H1 (cell line): Measurements from ENCODE around the gene VASN. TPM values are rescaled to one million over a fixed set of nuclear protein-coding genes. Genes with fewer than 3 reads are reported as not detected.

ENCODE experiments used
- CTCF ChIA-PET: fragments of 300-600 bp; sonication (Branson Sonifier 250); formaldehyde crosslinking; loops from one replicate; lab custom pipeline; 2021; ENCODE audit not compliant: partially characterized antibody; lab: Charles Lee
- POLR2A ChIA-PET: fragments of 300-600 bp; sonication (Branson Sonifier 250); formaldehyde crosslinking; loops from one replicate; lab custom pipeline; 2021; ENCODE audit warnings: inconsistent platforms; ENCODE audit not compliant: partially characterized antibody; lab: Charles Lee
- DNase-seq, 2 experiments: peaks; one replicate each; pipeline versions ENCODE4 v3.0.0 to v3.0.0-alpha.2; 2010 to 2022; ENCODE audit warnings: low spot score in 2 of 2, low read depth in 1 of 2, mixed read lengths in 1 of 2
- FAIRE-seq: peaks from 2 replicates; lab custom pipeline; 2011; peaks lifted over from hg19 to GRCh38; lab: Jason Lieb, UNC
- H2AFZ ChIP-seq: 2 replicates; pipeline ENCODE4 v1.8.1; 2012; ENCODE audit warnings: low read length, inconsistent platforms
- H2AK5ac ChIP-seq: 2 replicates; pipeline ENCODE4 v1.6.1; 2013; ENCODE audit warnings: low read depth, low read length
- H2BK120ac ChIP-seq: replicated peaks from 2 replicates; pipeline ENCODE3; 2013; ENCODE audit warnings: low read depth, low read length, inconsistent platforms
- H2BK12ac ChIP-seq: 2 replicates; pipeline ENCODE4 v1.6.1; 2013; ENCODE audit warnings: low read depth, low read length
- H2BK15ac ChIP-seq: 2 replicates; pipeline ENCODE4 v1.6.1; 2013; ENCODE audit warnings: low read length
- H2BK20ac ChIP-seq: 2 replicates; pipeline ENCODE4 v1.6.1; 2013; ENCODE audit warnings: low read length
- H2BK5ac ChIP-seq: 2 replicates; pipeline ENCODE4 v1.6.1; 2013; ENCODE audit warnings: low read depth, low read length
- H3K14ac ChIP-seq: 2 replicates; pipeline ENCODE4 v1.6.1; 2013; ENCODE audit warnings: inconsistent platforms; ENCODE audit not compliant: insufficient read length
- H3K18ac ChIP-seq: 2 replicates; pipeline ENCODE4 v1.6.1; 2013; ENCODE audit warnings: low read length; ENCODE audit errors: extremely low read depth
- H3K23ac ChIP-seq: 2 replicates; pipeline ENCODE4 v1.6.1; 2013; ENCODE audit warnings: inconsistent platforms; ENCODE audit not compliant: insufficient read length
- H3K23me2 ChIP-seq: 2 replicates; pipeline ENCODE4 v1.6.1; 2013; ENCODE audit warnings: low read depth, low read length
- H3K27ac ChIP-seq: 2 replicates; pipeline ENCODE4 v1.6.1; 2011; ENCODE audit warnings: low read depth, low read length, inconsistent platforms
- H3K27me3 ChIP-seq, 4 experiments: replicated peaks in 1 of 4; 1 replicate in 1 of 4; 2 replicates in 3 of 4; pipeline versions ENCODE4 v1.6.1 to v1.8.1; 2011 to 2013; ENCODE audit warnings: low read length in 3 of 4, mild to moderate bottlenecking in 3 of 4, inconsistent platforms in 2 of 4, mixed read lengths in 2 of 4, moderate library complexity in 1 of 4; ENCODE audit not compliant: control insufficient read depth in 3 of 4, insufficient read depth in 3 of 4; ENCODE audit errors: extremely low read depth in 1 of 4
- H3K36me3 ChIP-seq, 4 experiments: 2 replicates each; pipeline versions ENCODE4 v1.6.1 to v1.8.1; 2011 to 2013; ENCODE audit warnings: mild to moderate bottlenecking in 4 of 4, low read length in 3 of 4, moderate library complexity in 2 of 4, control low read depth in 1 of 4, inconsistent platforms in 1 of 4; ENCODE audit not compliant: insufficient read depth in 4 of 4, control insufficient read depth in 2 of 4
- H3K4ac ChIP-seq: replicated peaks from 2 replicates; pipeline ENCODE3; 2013; ENCODE audit warnings: low read length, low read depth, mixed read lengths, inconsistent platforms; ENCODE audit not compliant: insufficient read length
- H3K4me1 ChIP-seq, 4 experiments: replicated peaks in 1 of 4; 1 replicate in 1 of 4; 2 replicates in 3 of 4; pipeline versions ENCODE4 v1.6.1 to v1.8.1; 2011 to 2013; ENCODE audit warnings: low read length in 3 of 4, inconsistent platforms in 2 of 4, mixed read lengths in 1 of 4; ENCODE audit not compliant: insufficient read depth in 4 of 4, control insufficient read depth in 3 of 4
- H3K4me2 ChIP-seq, 2 experiments: 2 replicates each; pipeline versions ENCODE4 v1.6.1 to v1.8.1; 2011 to 2013; ENCODE audit warnings: low read depth in 2 of 2, low read length in 2 of 2, control low read depth in 1 of 2, inconsistent platforms in 1 of 2, mild to moderate bottlenecking in 1 of 2; ENCODE audit not compliant: insufficient read depth in 1 of 2
- H3K4me3 ChIP-seq, 4 experiments: fragments of 200-600, 300-600 bp in 1 of 4; sonication (generic), shearing (Covaris generic), sonication (Bioruptor Twin) in 1 of 4; 2 replicates each; pipeline versions ENCODE4 v1.5.1 to v1.8.1; 2011 to 2016; ENCODE audit warnings: low read length in 4 of 4, low read depth in 3 of 4, control low read depth in 2 of 4, inconsistent platforms in 2 of 4, mild to moderate bottlenecking in 2 of 4, mixed read lengths in 1 of 4, moderate library complexity in 1 of 4; ENCODE audit not compliant: insufficient read depth in 2 of 4; ENCODE audit errors: extremely low read depth in 1 of 4
- H3K56ac ChIP-seq: replicated peaks from 2 replicates; pipeline ENCODE3; 2013; ENCODE audit warnings: low read depth, mild to moderate bottlenecking, mixed read lengths, low read length, inconsistent platforms; ENCODE audit not compliant: insufficient read length
- H3K79me1 ChIP-seq: 2 replicates; pipeline ENCODE4 v1.6.1; 2013; ENCODE audit warnings: low read depth, low read length, control low read depth
- H3K79me2 ChIP-seq, 2 experiments: 2 replicates each; pipeline versions ENCODE4 v1.6.1 to v1.8.1; 2012 to 2013; ENCODE audit warnings: low read length in 2 of 2, mild to moderate bottlenecking in 2 of 2, inconsistent platforms in 1 of 2; ENCODE audit not compliant: insufficient read depth in 2 of 2, control insufficient read depth in 1 of 2
- H3K9ac ChIP-seq, 4 experiments: replicated peaks in 1 of 4; 1 replicate in 1 of 4; 2 replicates in 3 of 4; pipeline versions ENCODE4 v1.6.1 to v1.8.1; 2011 to 2013; ENCODE audit warnings: low read depth in 3 of 4, low read length in 3 of 4, control low read depth in 2 of 4, mild to moderate bottlenecking in 2 of 4, moderate library complexity in 2 of 4, inconsistent platforms in 1 of 4; ENCODE audit errors: extremely low read depth in 1 of 4
- H3K9me3 ChIP-seq, 2 experiments: 2 replicates each; pipeline versions ENCODE4 v1.6.1 to v1.8.1; 2012 to 2013; ENCODE audit warnings: mild to moderate bottlenecking in 2 of 2, moderate library complexity in 2 of 2, control low read depth in 1 of 2, inconsistent platforms in 1 of 2, low read depth in 1 of 2, low read length in 1 of 2, mixed read lengths in 1 of 2; ENCODE audit not compliant: insufficient read depth in 2 of 2
- H4K20me1 ChIP-seq, 2 experiments: replicated peaks in 1 of 2; 2 replicates each; pipeline versions ENCODE3 to v1.8.1; 2011 to 2013; ENCODE audit warnings: inconsistent platforms in 2 of 2, low read length in 2 of 2, mild to moderate bottlenecking in 1 of 2; ENCODE audit not compliant: insufficient read depth in 2 of 2, control insufficient read depth in 1 of 2
- H4K5ac ChIP-seq: 2 replicates; pipeline ENCODE4 v1.6.1; 2013; ENCODE audit warnings: low read length, low read depth, mixed read lengths, inconsistent platforms; ENCODE audit not compliant: insufficient read length
- H4K8ac ChIP-seq: 2 replicates; pipeline ENCODE4 v1.8.0; 2013; ENCODE audit warnings: mild to moderate bottlenecking, moderate library complexity, low read length, inconsistent platforms; ENCODE audit not compliant: insufficient read depth; ENCODE audit errors: extremely low read depth
- H4K91ac ChIP-seq: replicated peaks from 2 replicates; pipeline ENCODE3; 2013; ENCODE audit warnings: low read length, mixed read lengths, inconsistent platforms; ENCODE audit not compliant: insufficient read length
- BACH1 ChIP-seq: IDR thresholded peaks from 2 replicates; pipeline ENCODE4 v1.6.1; 2012; ENCODE audit warnings: low read length, improper control_type of control experiment
- CBX5 ChIP-seq: fragments of 300-800, 300-1000 bp; sonication (generic); IDR thresholded peaks from 2 replicates; pipeline ENCODE4 v1.7.1; 2016; ENCODE audit warnings: antibody characterized with exemption, low read length, low read depth
- CBX8 ChIP-seq: fragments of 300-800, 300-1000 bp; sonication (generic); IDR thresholded peaks from 2 replicates; pipeline ENCODE4 v1.7.1; 2016; ENCODE audit warnings: low read depth, low read length, borderline replicate concordance
- GABPA ChIP-seq: IDR thresholded peaks from 2 replicates; pipeline ENCODE4 v1.6.1; 2011; ENCODE audit warnings: mild to moderate bottlenecking, low read length, moderate library complexity, borderline replicate concordance; ENCODE audit not compliant: insufficient read depth
- JUND ChIP-seq: IDR thresholded peaks from 2 replicates; pipeline ENCODE4 v1.6.1; 2011; ENCODE audit warnings: mild to moderate bottlenecking, improper control_type of control experiment, low read length
- POLR2AphosphoS5 ChIP-seq: IDR thresholded peaks from 2 replicates; pipeline ENCODE4 v1.6.1; 2011; ENCODE audit warnings: low read depth, low read length
- RNF2 ChIP-seq: fragments of 200-900, 300-1000 bp; sonication (generic); IDR thresholded peaks from 2 replicates; pipeline ENCODE4 v1.7.1; 2016; ENCODE audit warnings: borderline replicate concordance, low read depth, mild to moderate bottlenecking, antibody characterized with exemption, low read length; ENCODE audit not compliant: poor library complexity, severe bottlenecking; ENCODE audit errors: missing control alignments
- SAP30 ChIP-seq: fragments of 300-600 bp; sonication (generic); IDR thresholded peaks from 2 replicates; pipeline ENCODE4 v1.7.1; 2012; ENCODE audit warnings: low read length, moderate library complexity, mild to moderate bottlenecking, inconsistent platforms; ENCODE audit not compliant: insufficient read depth, insufficient replicate concordance
- SIRT6 ChIP-seq: IDR thresholded peaks from one replicate; pipeline ENCODE4 v1.7.1; 2012; ENCODE audit warnings: low read length, inconsistent platforms
- TCF12 ChIP-seq: IDR thresholded peaks from 2 replicates; pipeline ENCODE4 v1.6.1; 2011; ENCODE audit warnings: low read depth, mild to moderate bottlenecking, low read length
- USF2 ChIP-seq: IDR thresholded peaks from 2 replicates; pipeline ENCODE4 v1.6.1; 2011; ENCODE audit warnings: low read length, improper control_type of control experiment
- ZNF274 ChIP-seq: IDR thresholded peaks from 2 replicates; pipeline ENCODE4 v1.7.0; 2012; ENCODE audit warnings: low read length, borderline replicate concordance; ENCODE audit errors: extremely low read depth
- WGBS, 2 experiments: shearing (Covaris generic) in 1 of 2; methylation state at CpG; one replicate each; pipeline versions ENCODE4 v1.1.6 to v1.1.7; 2013 to 2015; ENCODE audit warnings: low lambda C conversion rate in 2 of 2, mixed read lengths in 2 of 2, inconsistent platforms in 1 of 2, low coverage in 1 of 2, missing lambda C conversion rate in 1 of 2; ENCODE audit not compliant: insufficient replicate concordance in 2 of 2, insufficient coverage in 1 of 2, insufficient read length in 1 of 2; ENCODE audit errors: extremely low coverage in 1 of 2, missing lambda C conversion rate in 1 of 2; 5-methylcytosine and 5-hydroxymethylcytosine counted together
- polyA plus RNA-seq, 7 experiments: library from polyadenylated mRNA; depleted of rRNA in 3 of 7; stranded (reverse) in 5 of 7; unstranded in 2 of 7; fragments of >200 nt in 5 of 7; fragments of 200-250 nt in 2 of 7; gene quantifications; 1 replicate in 5 of 7; 2 replicates in 1 of 7; 4 replicates in 1 of 7; pipeline versions ENCODE4 v1.2.1 to v1.2.3, GENCODE V29; 2011 to 2013; ENCODE audit warnings: missing spikeins in 2 of 7, mixed read lengths in 2 of 7
- total RNA-seq: library from RNA; stranded (reverse); fragmentation: NEBNext Ultra II Directional; extraction: Animal tissue kit (Norgen Biotek cat#: 25700); gene quantifications from 2 replicates; pipeline ENCODE4 v1.2.1, GENCODE V29; 2021

VASN gene
- total and polyA plus RNA-seq, 2 of the 8 experiments (the other 6 are each of a cell fraction or from before 2014, with no cell fraction given), result 9.6 to 11.3 TPM

GRCh38 chr16:4401094-4401501 lies 29.4 kb downstream of the VASN start:
- no peak overlapping the region for H3K14ac ChIP-seq
- DNase-seq (no peak), FAIRE-seq (no peak)
- no peaks in the 10 kb centered on the region for H3K79me1 ChIP-seq
- no peaks in the 10 kb centered on the region for H3K79me2 ChIP-seq
- CTCF ChIA-PET, result interaction anchor here (0.8 to 17.2 kb wide), 8 partner anchors 14 to 139 kb away, joined by 3 to 659 read pairs (median 146); partner anchors contain the start of genes CORO7, PAM16 and VASN
- no peaks in the 10 kb centered on the region for H3K36me3 ChIP-seq
- peaks cover 0 to 4% (median 2%) of the 10 kb centered on the region in 4 experiments; a peak in 3 of 7 replicates for H3K4me1 ChIP-seq
- 0 out of 2 replicates have a peak overlapping the region, but pooled peaks have one; percentile 32 for H2BK20ac ChIP-seq
- no peak overlapping the region for H2BK120ac ChIP-seq
- TF ChIP-seq SAP30 (no peak), GABPA (no peak), CBX8 (no peak), TCF12 (no peak), USF2 (no peak), JUND (no peak), SIRT6 (no peak), RNF2 (no peak), CBX5 (no peak), ZNF274 (no peak), BACH1 (no peak), POLR2AphosphoS5 (no peak)
- H3K9ac ChIP-seq, result no peak overlapping the region
- H3K9me3 ChIP-seq, result no peaks in the 10 kb centered on the region
- 91% methylated on average over 11 of the region's 12 CpGs; no CpG with 5 or more reads in 1 of the 2 experiments for WGBS, 2 experiments
- H2BK15ac ChIP-seq, result no peak overlapping the region
- H3K56ac ChIP-seq, result no peak overlapping the region
- H4K91ac ChIP-seq, result no peak overlapping the region
- H2BK12ac ChIP-seq, result 0 out of 2 replicates have a peak overlapping the region, but pooled peaks have one; percentile 60
- H3K4me2 ChIP-seq, result no peak overlapping the region
- H3K4me3 ChIP-seq, result no peak overlapping the region
- H2BK5ac ChIP-seq, result 0 out of 2 replicates have a peak overlapping the region, but pooled peaks have one; percentile 16
- H4K8ac ChIP-seq, result no peak overlapping the region
- peaks cover 0 to 3% of the 10 kb centered on the region in 2 experiments for H4K20me1 ChIP-seq
- no peak overlapping the region for H2AFZ ChIP-seq
- H2AK5ac ChIP-seq, result no peak overlapping the region
- H3K23ac ChIP-seq, result no peak overlapping the region
- H3K27me3 ChIP-seq, result no peaks in the 10 kb centered on the region
- H3K27ac ChIP-seq, result no peak overlapping the region
- POLR2A ChIA-PET, result interaction anchor here (4.0 to 4.2 kb wide), 2 partner anchors 9 to 50 kb away, joined by 15 to 45 read pairs; partner anchors contain the start of gene PAM16
- no peaks in the 10 kb centered on the region for H3K23me2 ChIP-seq
- no peak overlapping the region for H3K4ac ChIP-seq
- H3K18ac ChIP-seq, result no peak overlapping the region
- H4K5ac ChIP-seq, result no peak overlapping the region
